NCI-H1092 (cell line): ENCODE data around the gene SERPINE1.

Experiments used
- DNase-seq: peaks from one replicate; lab custom pipeline; 2025; lab: John Stamatoyannopoulos, UW

The SERPINE1 gene

GRCh38 chr7:101156866-101157589 is 30.1 kb downstream of the SERPINE1 start:
- DNase-seq: no peak

DNA sequence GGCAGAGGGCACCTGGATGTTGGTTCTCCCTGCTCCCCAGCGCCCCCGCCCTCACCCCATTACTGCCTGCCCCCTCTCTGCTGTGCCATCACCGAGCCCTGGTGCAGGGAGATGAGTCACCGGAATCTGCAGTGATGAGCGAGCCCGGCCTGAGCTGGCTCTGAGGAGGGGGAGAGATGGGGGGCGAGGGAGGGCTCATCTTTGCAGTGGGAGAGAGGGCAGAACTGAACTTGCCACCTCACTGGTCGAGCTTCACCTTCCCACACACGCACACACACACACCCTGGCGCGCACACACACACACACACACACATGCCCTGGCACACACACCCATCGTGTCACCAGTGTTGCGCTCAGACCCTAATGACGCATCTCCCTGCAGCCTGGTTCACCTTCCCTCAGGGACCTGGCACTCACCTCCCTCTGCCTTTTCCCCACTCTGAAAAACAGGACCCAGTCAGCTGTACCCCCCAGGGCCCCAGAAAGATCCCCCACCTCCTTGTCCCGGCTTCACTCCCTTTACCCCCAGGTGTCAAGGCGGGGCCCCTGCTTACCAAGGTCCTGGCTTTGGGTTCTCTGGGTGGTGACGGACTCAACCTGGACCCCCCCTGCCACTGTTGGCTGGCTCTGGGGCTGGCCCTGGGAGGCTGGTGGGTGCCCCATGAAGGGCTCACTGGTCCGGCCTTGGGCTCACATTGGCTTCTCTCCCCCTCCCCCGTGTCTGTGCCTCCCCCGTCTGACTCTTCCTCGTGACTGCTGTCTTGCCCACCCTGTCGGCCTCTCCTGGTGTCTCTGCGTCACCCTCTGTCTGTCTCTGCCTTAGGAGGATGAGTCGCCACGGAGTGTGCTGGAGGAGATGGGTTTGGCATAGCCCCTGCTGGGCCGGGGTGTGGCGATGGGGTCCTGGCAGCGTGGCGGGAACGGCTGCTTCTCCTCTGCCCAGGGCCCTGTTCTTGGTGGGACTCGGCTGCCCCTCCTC is 33.1 kb downstream of the SERPINE1 start:
- no peak for DNase-seq

DNA sequence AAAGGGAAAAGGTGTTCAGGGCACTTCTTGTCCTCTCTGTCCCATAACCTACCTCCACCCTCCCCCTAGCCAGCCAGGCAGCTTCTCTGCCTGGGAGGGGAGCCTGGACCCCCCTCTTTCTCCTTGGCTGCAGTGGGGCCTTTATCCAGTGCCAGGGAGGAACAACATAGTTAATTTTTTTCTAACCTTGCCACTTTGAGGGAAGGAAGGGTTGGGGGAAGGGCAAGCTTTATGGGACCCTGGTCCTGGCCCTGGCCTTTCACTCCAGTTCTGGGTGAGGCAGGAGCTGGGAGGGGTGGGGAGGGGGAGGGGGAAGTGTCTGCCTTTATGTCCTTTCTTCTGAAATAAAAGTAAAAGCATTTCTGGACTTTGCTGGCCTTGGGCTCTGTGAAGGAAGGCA is 34.0 kb downstream of the SERPINE1 start:
- no peak for DNase-seq

DNA sequence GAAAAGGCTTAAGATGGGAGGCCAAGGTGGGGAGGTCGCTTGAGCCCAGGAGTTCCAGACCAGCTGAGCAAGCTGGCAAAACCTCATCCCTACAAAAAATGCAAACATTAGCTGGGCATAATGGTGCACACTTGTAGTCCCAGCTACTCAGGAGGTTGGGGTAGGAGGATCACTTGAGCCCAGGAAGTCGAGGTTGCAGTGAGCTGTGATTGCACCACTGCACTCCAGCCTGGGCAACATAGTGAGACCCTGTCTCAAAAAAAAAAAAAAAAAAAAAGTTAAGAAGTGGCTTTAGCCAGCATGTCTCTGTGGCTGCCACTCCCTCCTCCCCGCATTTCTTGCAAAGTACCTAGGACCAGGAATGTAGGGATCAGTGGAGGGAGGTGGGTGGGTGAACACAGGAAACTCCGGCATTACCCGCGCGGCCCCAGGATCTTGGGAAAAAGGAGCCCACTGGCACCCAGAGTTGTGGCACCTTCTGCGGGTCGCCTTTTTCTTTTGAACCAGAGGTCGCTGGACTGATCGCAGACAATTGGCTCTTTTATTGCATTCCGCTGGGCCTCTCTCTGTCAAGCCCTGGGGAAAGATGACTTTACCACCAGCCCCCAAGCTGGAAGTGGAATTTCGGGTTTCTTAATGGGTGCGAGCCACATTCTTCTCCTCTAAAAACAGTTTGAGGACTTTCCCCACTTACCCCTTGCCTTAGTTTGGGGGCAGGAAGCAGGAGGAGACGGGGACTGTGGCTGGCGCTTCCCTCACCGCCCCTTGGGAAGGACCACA is 35.0 kb downstream of the SERPINE1 start:
- DNase-seq: no peak

- DNase-seq: peak; percentile 61
Observed at GRCh38 chr7:101162551-101163278, 35.8 kb downstream of the SERPINE1 start.

GRCh38 chr7:101163279-101164070 is 36.6 kb downstream of the SERPINE1 start:
- DNase-seq: peak; percentile 60

DNA sequence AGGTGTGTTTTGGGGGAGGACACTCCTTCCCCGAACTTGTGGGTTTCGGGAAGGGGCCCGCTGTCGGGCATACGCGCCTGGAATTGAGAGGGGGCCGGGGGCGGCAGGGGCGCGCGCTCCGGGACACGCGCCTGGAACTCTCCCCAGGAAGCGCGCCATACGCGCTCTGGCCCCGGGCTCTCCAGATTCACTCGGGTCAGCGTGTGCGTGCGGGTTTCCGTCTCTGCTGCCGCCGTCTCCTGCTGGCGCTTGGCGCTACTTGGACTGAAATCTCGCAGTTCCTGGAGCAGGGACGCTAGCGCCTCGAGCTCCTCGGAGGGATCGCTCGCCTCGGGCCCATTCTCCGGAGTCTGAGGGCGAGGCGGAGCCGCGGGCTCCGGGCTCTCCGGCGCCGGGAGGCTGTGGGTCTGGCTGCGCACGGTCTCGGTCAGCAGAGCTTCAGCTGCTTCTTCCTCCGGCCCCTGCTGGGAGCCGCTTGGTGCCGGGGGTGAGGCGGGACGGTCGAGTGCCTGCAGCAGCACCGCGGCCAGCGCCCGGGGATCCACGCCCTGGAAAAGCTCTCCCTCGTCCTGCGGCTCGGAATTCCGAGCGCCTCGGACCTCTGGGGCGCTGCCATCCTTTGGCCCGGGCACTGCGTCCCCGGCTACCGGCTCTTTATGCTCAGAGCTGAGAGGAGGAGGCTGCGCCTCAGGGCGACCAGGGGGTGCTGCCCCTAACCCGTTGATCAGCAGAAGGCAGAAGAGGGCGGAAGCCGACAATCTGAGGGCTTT is 37.4 kb downstream of the SERPINE1 start:
- no peak for DNase-seq

DNA sequence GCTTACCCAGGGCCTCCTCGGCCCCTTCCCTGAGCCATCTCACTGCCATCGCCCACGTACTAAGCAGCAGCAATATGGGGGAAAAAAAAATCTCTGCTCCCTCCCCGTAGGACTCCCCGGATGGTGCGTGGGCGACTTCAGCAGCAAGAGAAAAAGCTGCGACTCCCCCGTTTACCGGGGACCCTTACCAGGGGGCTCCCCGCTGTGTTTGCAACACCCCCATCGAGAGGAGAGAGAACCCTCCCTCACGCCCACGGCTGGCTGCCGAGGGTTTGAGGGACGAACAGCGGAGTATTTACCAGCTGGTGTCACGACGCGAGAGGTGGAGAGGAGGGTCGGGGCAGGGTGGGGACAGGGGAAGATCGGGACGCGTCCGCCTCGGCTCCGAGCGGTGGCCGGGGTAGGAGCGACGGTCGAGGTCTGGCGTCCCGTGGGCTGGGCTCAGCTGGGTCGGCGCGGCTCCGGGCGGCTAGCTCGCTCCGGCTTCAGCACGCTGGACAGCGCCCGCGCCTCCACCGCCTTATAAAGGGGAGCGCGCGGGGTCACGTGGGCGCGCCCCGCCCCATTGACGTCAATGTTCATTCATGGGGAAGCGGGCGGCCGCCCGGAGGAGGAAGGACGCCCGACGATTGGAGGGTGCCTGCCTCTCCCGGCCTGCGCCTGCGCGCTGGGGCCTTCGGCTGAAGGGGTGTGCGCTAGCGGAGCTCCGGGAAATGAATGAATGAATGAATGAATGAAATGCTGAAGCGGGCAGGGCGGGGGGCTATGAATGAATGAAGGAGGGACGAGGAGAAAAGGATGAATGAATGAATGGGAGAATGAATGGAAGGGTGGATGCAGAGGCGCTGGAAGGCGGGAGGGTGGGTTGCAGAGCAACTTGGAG is 38.4 kb downstream of the SERPINE1 start, which contains the start of gene VGF:
Gene VGF (minus strand): TSS at position 495 of the 883 bp plus-strand sequence. CDS start 726 bp downstream, outside the sequence.
- peak; percentile 94 for DNase-seq

GRCh38 chr7:101165958-101166647 is 39.2 kb downstream of the SERPINE1 start:
- DNase-seq: no peak

DNA sequence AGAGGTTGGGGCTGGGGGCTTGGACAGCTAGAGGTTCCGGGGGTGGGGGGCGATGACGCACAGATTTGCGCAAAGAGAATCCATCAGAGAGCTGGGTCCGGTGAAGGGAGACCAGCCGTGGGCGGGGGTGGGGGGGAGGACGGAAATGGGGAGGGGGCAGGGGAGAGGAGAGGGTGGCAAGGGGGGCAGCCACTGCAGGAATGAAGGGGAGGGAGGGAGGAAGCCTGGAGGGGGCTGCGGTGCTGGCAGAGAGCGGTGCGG is 39.7 kb downstream of the SERPINE1 start:
- DNase-seq: no peak

DNA sequence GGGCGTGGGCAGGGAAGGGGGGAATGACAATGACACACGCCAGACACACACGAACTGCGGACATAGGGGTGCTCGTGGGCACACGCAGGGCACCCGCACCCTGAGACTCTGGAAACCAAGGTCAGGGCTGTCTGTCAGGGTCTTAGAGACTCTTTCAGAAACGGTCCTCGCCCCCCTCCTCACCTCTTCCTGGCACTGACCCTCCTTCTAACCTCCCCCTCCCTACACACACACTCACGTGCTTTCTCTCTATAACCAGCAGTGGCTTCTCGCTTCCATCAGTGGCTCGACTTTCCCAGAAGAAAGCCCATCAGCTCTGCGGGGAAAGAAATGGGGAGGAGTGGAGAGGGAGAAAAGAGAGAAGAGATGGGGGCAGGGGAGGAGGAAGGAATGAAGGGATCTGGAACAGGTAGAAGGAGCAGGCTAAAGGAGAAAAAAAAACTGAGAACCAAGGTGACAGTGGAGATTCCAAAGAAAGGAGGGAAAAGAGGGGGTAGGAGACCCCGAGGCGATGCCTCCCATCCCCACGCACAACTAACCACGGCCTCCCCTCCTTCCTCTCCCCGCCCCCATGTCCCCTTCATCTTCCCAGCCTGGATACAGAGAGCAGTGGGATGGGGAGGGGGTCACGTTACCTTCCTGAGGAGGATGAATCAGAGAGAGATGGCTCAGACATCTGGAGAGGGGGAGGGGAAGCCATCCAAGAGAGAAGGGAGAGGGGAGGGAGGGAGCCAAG is 40.2 kb downstream of the SERPINE1 start:
- no peak for DNase-seq

GRCh38 chr7:101167645-101168411 is 40.9 kb downstream of the SERPINE1 start:
- no peak for DNase-seq

DNA sequence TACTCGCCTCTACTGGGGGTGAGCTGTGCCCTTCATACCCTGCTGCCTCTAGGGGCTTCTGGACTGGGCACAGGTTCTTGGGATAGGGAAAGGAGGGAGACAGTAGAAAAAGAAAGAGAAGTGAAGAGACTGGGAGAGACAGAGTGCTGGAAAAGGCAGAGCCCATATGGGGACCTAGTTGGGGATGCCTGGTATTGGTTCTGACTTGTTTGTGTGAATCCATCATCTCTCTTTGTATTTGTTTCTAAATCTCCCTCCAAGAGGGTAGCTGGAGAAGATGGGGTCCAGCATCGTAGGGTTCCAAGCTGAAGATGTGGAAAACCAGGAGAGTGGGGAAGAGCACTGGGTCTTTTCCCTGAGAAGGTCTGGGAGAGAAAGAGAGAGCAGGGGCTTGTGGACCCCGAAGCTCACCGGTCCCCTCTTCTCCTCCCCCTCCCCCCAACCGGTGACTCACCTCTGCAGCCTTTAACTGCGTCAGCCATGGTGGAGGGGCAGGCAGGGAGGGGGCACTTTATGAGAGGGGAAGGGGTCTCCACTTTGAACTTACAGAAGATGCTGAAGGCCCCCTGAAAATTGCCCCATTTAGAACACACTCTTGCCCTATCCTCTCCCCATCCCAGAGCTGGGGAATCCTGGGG is 41.6 kb downstream of the SERPINE1 start:
- DNase-seq: no peak

- no peak for DNase-seq
Observed at GRCh38 chr7:101169110-101169837, 42.4 kb downstream of the SERPINE1 start.

GRCh38 chr7:101169838-101170551 is 43.1 kb downstream of the SERPINE1 start:
- peak; percentile 51 for DNase-seq
